PFSK-1 (cell line): Measurements from ENCODE around the gene CEP112.

Experiments used
- POLR2AphosphoS5 ChIP-seq: IDR thresholded peaks from 2 replicates; pipeline ENCODE4 v1.6.1; 2012; ENCODE audit warnings: low read depth, mild to moderate bottlenecking, control low read depth, low read length, moderate library complexity
- REST ChIP-seq, 2 experiments: IDR thresholded peaks; 2 replicates each; pipeline versions ENCODE4 v1.6.1 to v1.8.0; 2011 to 2012; ENCODE audit warnings: low read depth in 2 of 2, low read length in 2 of 2, control low read depth in 1 of 2, inconsistent platforms in 1 of 2, mild to moderate bottlenecking in 1 of 2, moderate library complexity in 1 of 2; ENCODE audit not compliant: insufficient read depth in 1 of 2
- TAF1 ChIP-seq: IDR thresholded peaks from 2 replicates; pipeline ENCODE4 v1.6.1; 2012; ENCODE audit warnings: low read length, control low read depth, borderline replicate concordance; ENCODE audit not compliant: insufficient read depth

DNA sequence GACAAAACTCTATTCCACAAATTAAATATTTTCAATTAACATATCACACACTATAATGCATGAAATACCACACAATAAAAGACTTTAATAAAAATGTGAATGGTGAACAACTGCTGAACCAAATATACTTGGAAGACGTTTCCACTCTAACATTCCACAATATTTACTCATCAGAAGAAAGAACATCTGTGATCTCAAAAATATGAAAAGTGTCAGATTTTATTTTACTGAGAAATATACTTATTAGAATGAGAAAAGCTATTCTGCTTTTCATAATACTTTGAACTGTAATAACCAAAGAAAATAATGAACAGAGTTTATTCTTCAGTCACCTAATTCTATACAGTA is 448.7 kb downstream of the CEP112 start:
- TF ChIP-seq POLR2AphosphoS5 (no peak), TAF1 (no peak), REST (IDR thresholded peaks at IDR 0.05; ENCODE audit: insufficient read depth in 1 of 2, low read depth in 2 of 2, low read length in 2 of 2) (no peak)
